OCI-LY7 (cell line): ENCODE results near the gene GSE1.

ENCODE experiments used
- CTCF ChIP-seq: fragments of 200-600 bp; sonication (generic); conservative IDR thresholded peaks from 2 replicates; pipeline ENCODE4 v1.5.1; 2014; ENCODE audit warnings: mild to moderate bottlenecking, antibody characterized with exemption, low read length, moderate library complexity, mixed read lengths
- EZH2phosphoT487 ChIP-seq: fragments of 200-600 bp; sonication (generic); IDR thresholded peaks from 2 replicates; pipeline ENCODE4 v1.6.1; 2018; ENCODE audit warnings: low read depth, borderline replicate concordance, mild to moderate bottlenecking, mixed run types, antibody characterized with exemption, low read length, moderate library complexity, mixed read lengths

- TF ChIP-seq CTCF, result no peak
- TF ChIP-seq EZH2phosphoT487, result no peak
Measured at GRCh38 chr16:85601272-85601639, 11.9 kb upstream of the GSE1 start.
